Osteocyte (in vitro differentiated cells): Measurements from ENCODE around the gene SKA1. TPM values are rescaled to one million over a fixed set of nuclear protein-coding genes. Genes with fewer than 3 reads are reported as not detected.

ENCODE experiments used
- DNase-seq: peaks from one replicate; pipeline ENCODE4 v3.0.0; 2021; ENCODE audit warnings: mixed read lengths; ENCODE audit not compliant: unreplicated experiment; ENCODE audit errors: extremely low spot score
- H3K27ac Mint-ChIP-seq: one replicate; pipeline ENCODE4 v1.8.0; 2021; ENCODE audit warnings: mild to moderate bottlenecking, mixed read lengths; ENCODE audit not compliant: unreplicated experiment
- H3K27me3 Mint-ChIP-seq: one replicate; pipeline ENCODE4 v1.8.0; 2021; ENCODE audit warnings: mixed read lengths; ENCODE audit not compliant: unreplicated experiment
- H3K36me3 Mint-ChIP-seq: one replicate; pipeline ENCODE4 v1.8.0; 2021; ENCODE audit warnings: mixed read lengths; ENCODE audit not compliant: unreplicated experiment
- H3K4me1 Mint-ChIP-seq: one replicate; pipeline ENCODE4 v1.8.0; 2021; ENCODE audit warnings: mixed read lengths; ENCODE audit not compliant: unreplicated experiment
- H3K4me3 Mint-ChIP-seq: one replicate; pipeline ENCODE4 v1.8.0; 2021; ENCODE audit warnings: mild to moderate bottlenecking, moderate library complexity, mixed read lengths; ENCODE audit not compliant: unreplicated experiment
- H3K9me3 Mint-ChIP-seq: one replicate; pipeline ENCODE4 v1.8.0; 2021; ENCODE audit warnings: mixed read lengths; ENCODE audit not compliant: unreplicated experiment
- total RNA-seq: library from RNA; stranded (reverse); gene quantifications from 2 replicates; pipeline ENCODE4 v1.2.1, GENCODE V29; 2021
- TF ChIP-seq, protein P1 (sequence below): fragments of 200-600 bp; sonication (generic); IDR thresholded peaks from 2 replicates; pipeline ENCODE4 v1.5.0; 2021; ENCODE audit warnings: antibody characterized with exemption, mild to moderate bottlenecking, moderate library complexity

Gene SKA1
- total RNA-seq, 1 donor from 2014 or later = 3.5 TPM

DNA sequence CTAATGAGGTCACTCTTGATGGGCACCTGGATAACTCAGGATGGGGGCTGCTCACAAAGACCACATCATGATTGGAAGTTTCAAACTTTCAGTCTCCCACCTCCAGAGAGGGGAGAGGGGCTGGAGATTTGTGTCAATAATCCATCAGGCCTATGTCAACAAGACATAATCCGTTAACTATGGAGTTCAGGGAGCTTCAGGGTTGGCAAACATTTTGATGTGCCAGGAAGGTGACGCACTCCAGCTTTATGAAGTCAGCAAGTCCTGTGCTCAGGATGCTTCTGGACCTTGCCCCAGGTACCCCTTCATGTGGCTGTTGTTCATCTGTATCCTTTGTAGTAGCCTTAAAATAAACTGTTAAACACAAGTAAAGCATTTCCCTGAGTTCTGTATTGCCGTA is 19.0 kb downstream of the SKA1 start:
- Mint-ChIP-seq H3K36me3 (no peaks in the 10 kb centered on the region), H3K27ac (no peak overlapping the region), H3K4me1 (peaks cover 2% of the 10 kb centered on the region), H3K9me3 (no peaks in the 10 kb centered on the region), H3K4me3 (no peak overlapping the region), H3K27me3 (no peaks in the 10 kb centered on the region)
- no peak for DNase-seq
- TF ChIP-seq, protein P1, sequence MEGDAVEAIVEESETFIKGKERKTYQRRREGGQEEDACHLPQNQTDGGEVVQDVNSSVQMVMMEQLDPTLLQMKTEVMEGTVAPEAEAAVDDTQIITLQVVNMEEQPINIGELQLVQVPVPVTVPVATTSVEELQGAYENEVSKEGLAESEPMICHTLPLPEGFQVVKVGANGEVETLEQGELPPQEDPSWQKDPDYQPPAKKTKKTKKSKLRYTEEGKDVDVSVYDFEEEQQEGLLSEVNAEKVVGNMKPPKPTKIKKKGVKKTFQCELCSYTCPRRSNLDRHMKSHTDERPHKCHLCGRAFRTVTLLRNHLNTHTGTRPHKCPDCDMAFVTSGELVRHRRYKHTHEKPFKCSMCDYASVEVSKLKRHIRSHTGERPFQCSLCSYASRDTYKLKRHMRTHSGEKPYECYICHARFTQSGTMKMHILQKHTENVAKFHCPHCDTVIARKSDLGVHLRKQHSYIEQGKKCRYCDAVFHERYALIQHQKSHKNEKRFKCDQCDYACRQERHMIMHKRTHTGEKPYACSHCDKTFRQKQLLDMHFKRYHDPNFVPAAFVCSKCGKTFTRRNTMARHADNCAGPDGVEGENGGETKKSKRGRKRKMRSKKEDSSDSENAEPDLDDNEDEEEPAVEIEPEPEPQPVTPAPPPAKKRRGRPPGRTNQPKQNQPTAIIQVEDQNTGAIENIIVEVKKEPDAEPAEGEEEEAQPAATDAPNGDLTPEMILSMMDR = no peak

DNA sequence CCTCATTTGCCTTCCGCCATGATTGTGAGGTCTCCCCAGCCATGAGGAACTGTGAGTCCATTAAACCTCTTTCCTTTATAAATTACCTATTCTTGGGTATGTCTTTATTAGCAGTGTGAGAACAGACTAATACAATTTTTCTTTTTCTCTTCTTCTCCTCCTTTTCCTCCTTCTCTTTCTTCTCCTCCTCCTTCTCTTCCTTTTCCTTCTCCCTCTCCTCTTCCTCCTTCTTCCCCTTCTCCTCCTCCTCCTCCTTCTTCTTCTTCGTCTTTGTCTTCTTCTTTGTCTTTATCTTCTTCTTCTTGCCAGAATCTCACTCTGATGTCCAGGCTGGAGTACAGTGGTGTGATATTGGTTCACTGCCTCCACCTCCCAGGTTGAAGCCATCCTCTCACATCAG is 20.2 kb downstream of the SKA1 start:
- no peak overlapping the region for H3K4me3 Mint-ChIP-seq
- no peaks in the 10 kb centered on the region for H3K27me3 Mint-ChIP-seq
- no peak overlapping the region for H3K27ac Mint-ChIP-seq
- H3K36me3 Mint-ChIP-seq = no peaks in the 10 kb centered on the region
- H3K9me3 Mint-ChIP-seq = no peaks in the 10 kb centered on the region
- TF ChIP-seq, protein P1 = no peak
- peaks cover 2% of the 10 kb centered on the region for H3K4me1 Mint-ChIP-seq
- DNase-seq = no peak

DNA sequence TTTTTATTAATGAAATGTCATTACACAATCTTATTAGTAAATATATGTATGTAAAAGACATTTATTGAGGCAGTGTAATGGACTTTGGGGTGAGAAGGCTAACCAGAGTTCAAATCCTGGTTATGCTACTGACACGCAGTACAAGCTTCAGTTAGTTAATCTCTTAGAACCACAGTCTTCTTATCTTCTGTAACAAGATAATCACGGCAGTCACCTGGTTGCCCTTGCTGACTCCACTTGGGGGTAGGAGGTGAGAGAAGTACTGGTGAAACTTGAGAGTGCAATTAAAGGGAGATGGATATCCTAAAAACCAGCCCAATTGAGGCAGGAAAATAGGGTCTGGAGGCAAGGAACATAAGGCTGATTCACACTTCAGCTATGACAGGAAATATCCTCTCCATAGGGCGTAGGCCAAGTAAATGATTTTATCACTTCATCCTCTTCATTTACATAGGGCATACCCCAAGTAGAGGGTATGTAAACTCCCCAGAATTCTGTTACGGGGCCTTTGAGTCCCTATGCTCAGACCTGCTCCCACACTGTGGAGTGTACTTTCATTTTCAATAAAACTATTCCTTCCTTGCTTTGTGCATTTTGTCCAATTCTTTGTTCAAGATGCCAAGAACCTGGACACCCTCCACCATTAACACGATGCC is 21.3 kb downstream of the SKA1 start:
- Mint-ChIP-seq H3K27me3 (no peaks in the 10 kb centered on the region), H3K4me1 (peaks cover 2% of the 10 kb centered on the region), H3K27ac (no peak overlapping the region), H3K9me3 (no peaks in the 10 kb centered on the region), H3K36me3 (no peaks in the 10 kb centered on the region), H3K4me3 (no peak overlapping the region)
- no peak for DNase-seq
- TF ChIP-seq, protein P1 = no peak

- Mint-ChIP-seq H3K36me3 (no peaks in the 10 kb centered on the region), H3K27ac (no peak overlapping the region), H3K9me3 (no peaks in the 10 kb centered on the region), H3K27me3 (no peaks in the 10 kb centered on the region), H3K4me1 (peaks cover 2% of the 10 kb centered on the region), H3K4me3 (no peak overlapping the region)
- TF ChIP-seq, protein P1 = no peak
- DNase-seq = no peak
Observed at GRCh38 chr18:50397023-50397422, 22.2 kb downstream of the SKA1 start.

DNA sequence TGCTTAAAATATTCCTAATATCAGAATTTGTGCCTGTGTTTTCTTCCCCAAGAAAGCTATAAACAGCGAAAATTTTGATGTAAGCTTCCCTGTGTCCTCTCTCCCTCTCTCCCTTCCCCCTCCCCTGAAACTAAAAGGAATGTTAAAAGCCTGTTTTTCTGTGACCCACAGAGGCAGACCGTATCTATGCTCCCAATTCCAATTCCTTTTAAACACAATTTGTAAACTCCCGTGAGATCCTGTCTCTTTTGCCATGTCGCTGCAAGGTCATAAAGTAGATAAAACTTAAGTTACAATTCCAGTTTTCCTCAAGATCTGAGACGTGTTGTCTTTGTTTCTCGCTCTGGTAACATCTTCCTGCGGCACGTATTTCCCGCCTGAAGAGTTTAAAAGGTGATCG is 23.3 kb downstream of the SKA1 start:
- DNase-seq = no peak
- no peaks in the 10 kb centered on the region for H3K9me3 Mint-ChIP-seq
- H3K27me3 Mint-ChIP-seq = peaks cover 2% of the 10 kb centered on the region
- no peaks in the 10 kb centered on the region for H3K36me3 Mint-ChIP-seq
- H3K4me3 Mint-ChIP-seq = no peak overlapping the region
- H3K4me1 Mint-ChIP-seq = peaks cover 4% of the 10 kb centered on the region
- TF ChIP-seq, protein P1 = no peak
- no peak overlapping the region for H3K27ac Mint-ChIP-seq
